Activated CD4-positive, alpha-beta T cell treated with anti-CD3 and anti-CD28 coated beads for 36 hours (primary cell): ENCODE data around the gene NUDT12. TPM values are rescaled to one million over a fixed set of nuclear protein-coding genes. Genes with fewer than 3 reads are reported as not detected.
A peak's percentile ranks its signal among the peaks of the same experiment; 100 is the strongest.

ENCODE experiments used
- ATAC-seq: fragments of 200-7000 bp; cut with Tn5 transposase; one replicate; pipeline ENCODE4 v1.10.0; 2021; ENCODE audit warnings: mild to moderate bottlenecking, moderate library complexity
- CTCF ChIA-PET: fragments of 350-600 bp; sonication (Branson Sonifier 250); formaldehyde crosslinking; loops from one replicate; lab custom pipeline; 2021; ENCODE audit warnings: antibody characterized with exemption; lab: Charles Lee
- POLR2A ChIA-PET: fragments of 350-600 bp; sonication (Branson Sonifier 250); formaldehyde crosslinking; loops from one replicate; lab custom pipeline; 2021; ENCODE audit warnings: antibody characterized with exemption, inconsistent platforms; lab: Charles Lee
- DNase-seq: peaks from one replicate; pipeline ENCODE4 v3.0.0-alpha.2; 2020
- H3K27ac Mint-ChIP-seq: one replicate; pipeline ENCODE4 v1.8.0; 2021; ENCODE audit warnings: mixed read lengths
- H3K27me3 Mint-ChIP-seq: one replicate; pipeline ENCODE4 v1.8.0; 2021; ENCODE audit warnings: mixed read lengths
- H3K36me3 Mint-ChIP-seq: one replicate; pipeline ENCODE4 v1.8.0; 2021; ENCODE audit warnings: low read depth, mixed read lengths
- H3K4me1 Mint-ChIP-seq: one replicate; pipeline ENCODE4 v1.8.0; 2021; ENCODE audit warnings: mixed read lengths
- H3K4me3 Mint-ChIP-seq: one replicate; pipeline ENCODE4 v1.8.0; 2021; ENCODE audit warnings: mild to moderate bottlenecking, moderate library complexity, mixed read lengths
- H3K9me3 Mint-ChIP-seq: one replicate; pipeline ENCODE4 v1.8.0; 2021; ENCODE audit warnings: low read depth, mixed read lengths
- intact Hi-C, 2 experiments: fragments of 100-400 bp; cut with DNase I in 1 of 2; cut with micrococcal nuclease in 1 of 2; formaldehyde crosslinking; loops; one replicate each; pipeline versions ENCODE4 v1.14.2 to v1.15.1; 2022 to 2024; cut with DNase I, micrococcal nuclease
- total RNA-seq, 2 experiments: library from RNA; stranded (reverse); gene quantifications; one replicate each; pipeline ENCODE4 v1.2.3, GENCODE V29; 2021

NUDT12 gene
- 1 to 10 TPM; 4.7 to 6.1 TPM for total RNA-seq

GRCh38 chr5:103562453-103563157, at the start of gene NUDT12:
Gene NUDT12, minus strand, starts transcription at chr5:103562789. Its CDS starts 2,541 bp downstream, at chr5:103560248.
- H3K4me3 Mint-ChIP-seq, result peak within 1 kb of the TSS; percentile 84
- peaks cover 19% of the 10 kb centered on the region for H3K4me1 Mint-ChIP-seq
- no peaks in the 10 kb centered on the region for H3K27me3 Mint-ChIP-seq
- peak within 1 kb of the TSS; percentile 93 for H3K27ac Mint-ChIP-seq
- no peaks in the 10 kb centered on the region for H3K36me3 Mint-ChIP-seq
- CTCF ChIA-PET, result interaction anchor here (1.9 kb wide), 1 partner anchor 8 kb away, joined by 8 read pairs; no protein-coding TSS in a partner anchor
- POLR2A ChIA-PET, result no interaction called here
- intact Hi-C loops, result loop anchor here in 1 of 2 experiments (5.0 kb wide), 1 partner anchor 305 kb away; the partner anchor contains the start of gene MACIR
- ATAC-seq, result peak; percentile 93
- DNase-seq, result peak; percentile 78
- no peaks in the 10 kb centered on the region for H3K9me3 Mint-ChIP-seq

DNA sequence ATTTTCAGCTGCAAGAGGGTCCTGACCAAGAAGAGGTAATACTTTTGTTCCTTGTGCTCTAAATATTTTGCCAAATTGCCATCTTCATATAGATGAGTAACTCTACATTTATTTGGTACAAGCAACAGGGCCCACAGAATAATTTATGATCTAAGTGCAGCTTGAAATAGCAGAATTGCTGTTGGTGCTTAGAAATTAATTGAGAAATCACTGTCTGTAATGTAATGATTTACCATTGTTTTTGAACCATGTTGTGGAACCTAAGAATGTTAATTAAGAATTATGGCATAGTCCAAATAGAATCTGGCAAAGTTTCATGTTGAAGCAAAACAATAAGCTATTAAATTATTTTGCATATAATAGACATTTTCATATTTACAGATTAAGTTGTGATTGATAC, 44.8 kb upstream of the NUDT12 start:
- H3K36me3 Mint-ChIP-seq, result no peaks in the 10 kb centered on the region
- H3K4me3 Mint-ChIP-seq, result no peak overlapping the region
- DNase-seq, result no peak
- ATAC-seq, result no peak
- intact Hi-C loops, result no loop called here
- POLR2A ChIA-PET, result no interaction called here
- no peak overlapping the region for H3K27ac Mint-ChIP-seq
- no peaks in the 10 kb centered on the region for H3K9me3 Mint-ChIP-seq
- no peaks in the 10 kb centered on the region for H3K27me3 Mint-ChIP-seq
- CTCF ChIA-PET, result interaction anchor here (1.5 kb wide), 1 partner anchor 10 kb away, joined by 4 read pairs; no protein-coding TSS in a partner anchor
- no peaks in the 10 kb centered on the region for H3K4me1 Mint-ChIP-seq

- Mint-ChIP-seq H3K4me1 (no peaks in the 10 kb centered on the region), H3K36me3 (no peaks in the 10 kb centered on the region), H3K4me3 (no peak overlapping the region), H3K27ac (no peak overlapping the region), H3K27me3 (no peaks in the 10 kb centered on the region), H3K9me3 (no peaks in the 10 kb centered on the region)
- DNase-seq, result no peak
- ChIA-PET CTCF (no interaction called here), POLR2A (no interaction called here)
- intact Hi-C loops, result no loop called here
- ATAC-seq, result no peak
These were observed 42.7 kb upstream of the NUDT12 start for GRCh38 chr5:103605277-103605676.

DNA sequence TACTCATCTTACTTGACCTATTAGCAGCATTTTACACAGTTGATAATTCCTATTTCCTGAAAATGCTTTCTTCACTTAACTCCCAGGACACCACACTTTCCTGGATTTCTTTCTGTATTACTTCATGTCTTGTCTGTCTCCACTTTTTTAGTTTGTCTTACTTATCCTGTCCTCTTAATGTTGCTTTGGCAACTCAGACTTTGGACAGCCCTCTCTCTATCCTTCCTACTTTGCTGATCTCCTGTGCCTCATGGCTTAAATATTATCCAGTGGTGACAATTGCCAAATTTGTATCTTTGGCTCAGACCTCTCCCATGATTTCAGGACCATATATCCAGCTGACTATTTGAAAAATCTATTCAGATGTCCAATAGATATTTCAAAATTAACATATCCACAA, 39.8 kb upstream of the NUDT12 start:
- no peak overlapping the region for H3K27ac Mint-ChIP-seq
- DNase-seq, result no peak
- H3K4me1 Mint-ChIP-seq, result no peaks in the 10 kb centered on the region
- intact Hi-C loops, result no loop called here
- H3K4me3 Mint-ChIP-seq, result no peak overlapping the region
- no peaks in the 10 kb centered on the region for H3K9me3 Mint-ChIP-seq
- no peaks in the 10 kb centered on the region for H3K36me3 Mint-ChIP-seq
- ATAC-seq, result no peak
- ChIA-PET POLR2A (no interaction called here), CTCF (no interaction called here)
- no peaks in the 10 kb centered on the region for H3K27me3 Mint-ChIP-seq

GRCh38 chr5:103601314-103601713, 38.7 kb upstream of the NUDT12 start:
- ChIA-PET POLR2A (no interaction called here), CTCF (no interaction called here)
- Mint-ChIP-seq H3K27ac (no peak overlapping the region), H3K36me3 (no peaks in the 10 kb centered on the region), H3K4me1 (no peaks in the 10 kb centered on the region), H3K27me3 (peaks cover 1% of the 10 kb centered on the region), H3K4me3 (no peak overlapping the region), H3K9me3 (no peaks in the 10 kb centered on the region)
- ATAC-seq, result no peak
- no peak for DNase-seq
- intact Hi-C loops, result no loop called here

- Mint-ChIP-seq H3K9me3 (no peaks in the 10 kb centered on the region), H3K27me3 (peaks cover 3% of the 10 kb centered on the region), H3K27ac (no peak overlapping the region), H3K36me3 (no peaks in the 10 kb centered on the region), H3K4me1 (no peaks in the 10 kb centered on the region), H3K4me3 (no peak overlapping the region)
- CTCF ChIA-PET, result no interaction called here
- DNase-seq (no peak), ATAC-seq (no peak)
- intact Hi-C loops, result no loop called here
- POLR2A ChIA-PET, result no interaction called here
These were observed 37.5 kb upstream of the NUDT12 start for GRCh38 chr5:103600086-103600485.

DNA sequence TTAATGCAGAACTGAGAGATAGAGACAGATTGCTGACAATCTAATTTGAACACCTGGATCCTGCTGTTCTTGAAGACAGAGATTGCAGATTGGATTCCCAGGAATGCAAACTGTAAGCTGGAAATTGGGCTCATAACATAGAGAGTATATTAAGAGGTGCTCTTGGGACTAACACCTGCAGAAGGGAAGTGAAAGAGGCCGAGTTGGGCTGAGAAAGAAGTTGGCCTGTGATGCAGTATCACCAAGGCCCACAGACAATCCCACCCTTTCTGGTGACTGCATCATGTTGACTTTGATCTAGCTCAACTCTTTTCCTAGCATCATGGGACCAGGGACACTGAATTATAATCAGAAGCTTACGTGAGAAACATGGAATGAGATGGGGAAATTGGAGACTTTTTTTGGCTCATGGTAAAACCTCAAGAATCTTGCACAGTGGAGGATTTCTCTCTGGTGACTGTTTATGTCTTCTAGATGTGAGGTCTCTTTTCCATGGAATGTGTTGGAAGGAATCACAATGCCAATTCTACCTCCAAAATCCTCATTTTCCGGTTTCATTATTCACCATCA, 36.5 kb upstream of the NUDT12 start:
- no peaks in the 10 kb centered on the region for H3K4me1 Mint-ChIP-seq
- ChIA-PET POLR2A (no interaction called here), CTCF (no interaction called here)
- no peaks in the 10 kb centered on the region for H3K36me3 Mint-ChIP-seq
- no peaks in the 10 kb centered on the region for H3K9me3 Mint-ChIP-seq
- no peak overlapping the region for H3K27ac Mint-ChIP-seq
- peaks cover 8% of the 10 kb centered on the region for H3K27me3 Mint-ChIP-seq
- H3K4me3 Mint-ChIP-seq, result no peak overlapping the region
- DNase-seq (no peak), ATAC-seq (no peak)
- intact Hi-C loops, result no loop called here

DNA sequence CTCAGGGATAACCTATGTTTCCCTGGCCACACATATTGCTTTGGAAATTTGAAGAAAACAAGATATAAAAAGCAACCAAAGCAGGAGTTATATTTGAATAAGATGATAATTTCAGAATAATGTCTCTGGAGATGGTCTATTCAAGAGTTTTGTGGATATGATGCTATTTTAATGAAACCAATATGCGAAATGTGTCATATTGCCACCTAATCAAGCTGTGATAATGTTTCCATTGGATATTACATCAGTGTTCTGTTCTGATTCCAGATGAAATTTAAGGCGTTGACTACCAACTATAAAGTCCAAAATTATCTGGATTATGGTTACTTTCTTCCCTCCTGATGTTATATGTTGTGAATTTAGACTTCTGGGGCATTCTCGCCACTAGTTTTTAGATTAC, 27.6 kb upstream of the NUDT12 start:
- POLR2A ChIA-PET, result no interaction called here
- CTCF ChIA-PET, result no interaction called here
- no peaks in the 10 kb centered on the region for H3K9me3 Mint-ChIP-seq

GRCh38 chr5:103589776-103590175, 27.2 kb upstream of the NUDT12 start:
- no peak overlapping the region for H3K27ac Mint-ChIP-seq
- intact Hi-C loops, result loop anchor here in 1 of 2 experiments (10.0 kb wide), 1 partner anchor 585 kb away; no protein-coding TSS in a partner anchor
- H3K9me3 Mint-ChIP-seq, result no peaks in the 10 kb centered on the region
- H3K36me3 Mint-ChIP-seq, result no peaks in the 10 kb centered on the region
- ChIA-PET POLR2A (no interaction called here), CTCF (interaction anchor here (0.5 kb wide), 1 partner anchor 197 kb away, joined by 3 read pairs; no protein-coding TSS in a partner anchor)
- ATAC-seq (no peak), DNase-seq (no peak)
- peaks cover 5% of the 10 kb centered on the region for H3K27me3 Mint-ChIP-seq
- no peak overlapping the region for H3K4me3 Mint-ChIP-seq
- H3K4me1 Mint-ChIP-seq, result no peaks in the 10 kb centered on the region

More for the DNA sequence above, 27.6 kb upstream of the NUDT12 start:
- no peak overlapping the region for H3K27ac Mint-ChIP-seq
- H3K4me1 Mint-ChIP-seq, result no peaks in the 10 kb centered on the region
- ATAC-seq, result no peak
- intact Hi-C loops, result no loop called here
- H3K36me3 Mint-ChIP-seq, result no peaks in the 10 kb centered on the region
- H3K27me3 Mint-ChIP-seq, result peaks cover 5% of the 10 kb centered on the region
- no peak overlapping the region for H3K4me3 Mint-ChIP-seq
- DNase-seq, result no peak

- H3K27me3 Mint-ChIP-seq, result peaks cover 3% of the 10 kb centered on the region
- ChIA-PET POLR2A (no interaction called here), CTCF (interaction anchor here (0.5 to 0.7 kb wide), 2 partner anchors 8 to 197 kb away, joined by 3 read pairs; no protein-coding TSS in a partner anchor)
- H3K9me3 Mint-ChIP-seq, result no peaks in the 10 kb centered on the region
- H3K27ac Mint-ChIP-seq, result no peak overlapping the region
- no peak for ATAC-seq
- no peaks in the 10 kb centered on the region for H3K4me1 Mint-ChIP-seq
- intact Hi-C loops, result loop anchor here in 1 of 2 experiments (10.0 kb wide), 1 partner anchor 585 kb away; no protein-coding TSS in a partner anchor
- H3K4me3 Mint-ChIP-seq, result no peak overlapping the region
- H3K36me3 Mint-ChIP-seq, result no peaks in the 10 kb centered on the region
- DNase-seq, result no peak
These were observed 26.8 kb upstream of the NUDT12 start for GRCh38 chr5:103589357-103589756.

DNA sequence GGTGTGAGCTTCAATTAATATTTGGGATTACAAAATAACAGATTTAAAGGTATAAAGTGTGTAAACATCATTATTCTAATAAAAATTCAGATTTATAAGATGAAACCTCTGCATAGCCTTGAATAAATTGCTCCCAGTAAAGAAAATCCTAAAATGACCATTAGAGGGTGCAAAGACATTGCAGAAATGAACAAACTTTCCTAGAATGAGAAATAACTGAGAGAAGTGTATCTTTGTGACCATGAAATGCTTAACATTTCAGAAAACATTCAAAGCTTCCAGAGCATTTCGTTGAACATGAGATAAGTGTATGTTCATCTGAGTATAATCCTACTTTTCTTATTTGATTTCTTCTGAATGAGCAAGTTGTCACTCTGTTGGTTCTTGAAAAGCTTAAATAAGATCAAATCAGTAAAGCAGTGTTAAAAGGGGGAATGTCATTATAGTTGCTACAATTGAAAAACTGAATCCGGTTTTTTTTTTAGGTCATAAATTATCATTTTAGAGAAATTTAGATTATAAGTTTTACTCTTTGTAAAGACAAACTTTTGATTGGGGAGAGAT, 24.7 kb upstream of the NUDT12 start:
- Mint-ChIP-seq H3K4me1 (no peaks in the 10 kb centered on the region), H3K9me3 (no peaks in the 10 kb centered on the region), H3K27me3 (no peaks in the 10 kb centered on the region), H3K27ac (no peak overlapping the region), H3K36me3 (no peaks in the 10 kb centered on the region), H3K4me3 (no peak overlapping the region)
- no peak for ATAC-seq
- no peak for DNase-seq
- ChIA-PET CTCF (interaction anchor here (0.8 kb wide), 1 partner anchor 592 kb away, joined by 3 read pairs; no protein-coding TSS in a partner anchor), POLR2A (no interaction called here)
- intact Hi-C loops, result loop anchor here in 1 of 2 experiments (10.0 kb wide), 1 partner anchor 588 kb away; no protein-coding TSS in a partner anchor
